HG03045 (cell line): ENCODE measurements around the gene PIP4K2A.

Experiments
- ATAC-seq: cut with Tn5 transposase; IDR thresholded peaks from one replicate; pipeline ENCODE4 v1.9.1; 2021; ENCODE audit warnings: mild to moderate bottlenecking, moderate library complexity; ENCODE audit not compliant: unreplicated experiment

The PIP4K2A gene

GRCh38 chr10:22561909-22562308 lies 152.5 kb downstream of the PIP4K2A start:
- no peak for ATAC-seq

GRCh38 chr10:22560913-22561239 lies 153.5 kb downstream of the PIP4K2A start:
- ATAC-seq = no peak

GRCh38 chr10:22560096-22560912 lies 154.1 kb downstream of the PIP4K2A start:
- no peak for ATAC-seq

GRCh38 chr10:22557321-22557720 lies 157.1 kb downstream of the PIP4K2A start:
- no peak for ATAC-seq

- ATAC-seq = no peak
Observed at GRCh38 chr10:22556774-22557173, 157.6 kb downstream of the PIP4K2A start.

- ATAC-seq = no peak
Observed at GRCh38 chr10:22554461-22555182, 159.8 kb downstream of the PIP4K2A start.

GRCh38 chr10:22553452-22553995 lies 160.9 kb downstream of the PIP4K2A start:
- ATAC-seq = no peak

GRCh38 chr10:22552888-22553378 lies 161.4 kb downstream of the PIP4K2A start:
- no peak for ATAC-seq

- ATAC-seq = no peak
Observed at GRCh38 chr10:22551681-22552365, 162.6 kb downstream of the PIP4K2A start.

- no peak for ATAC-seq
Observed at GRCh38 chr10:22550732-22551131, 163.6 kb downstream of the PIP4K2A start.

- no peak for ATAC-seq
Observed at GRCh38 chr10:22548344-22548743, 166.0 kb downstream of the PIP4K2A start.

- no peak for ATAC-seq
Observed at GRCh38 chr10:22545643-22546042, 168.7 kb downstream of the PIP4K2A start.

- no peak for ATAC-seq
Observed at GRCh38 chr10:22544325-22545068, 169.9 kb downstream of the PIP4K2A start.

- no peak for ATAC-seq
Observed at GRCh38 chr10:22542773-22543172, 171.6 kb downstream of the PIP4K2A start.

- ATAC-seq = no peak
Observed at GRCh38 chr10:22541900-22542299, 172.5 kb downstream of the PIP4K2A start.

- no peak for ATAC-seq
Observed at GRCh38 chr10:22539579-22540298, 174.6 kb downstream of the PIP4K2A start.

- no peak for ATAC-seq
Observed at GRCh38 chr10:22537810-22538209, 176.6 kb downstream of the PIP4K2A start.

- ATAC-seq = no peak
Observed at GRCh38 chr10:22536620-22537019, 177.8 kb downstream of the PIP4K2A start.

GRCh38 chr10:22534849-22535604 lies 179.4 kb downstream of the PIP4K2A start:
- no peak for ATAC-seq
